Stimulated activated CD8-positive, alpha-beta memory T cell treated with anti-CD3 and anti-CD28 coated beads, Interleukin-4, amount 100 ng/mL, for 1 hour (primary cell): ENCODE results near the gene ANAPC7.
"Not testable (repeated sequence)": the region's sequence is repeated elsewhere in the genome, so short reads cannot be mapped to it uniquely, and the experiment has no call there.

Source experiments
- DNase-seq, 2 donors: peaks; one replicate each; pipeline ENCODE4 v3.0.0-alpha.2; 2020; ENCODE audit warnings: low read depth in 2 of 2, low spot score in 1 of 2

ANAPC7 gene

GRCh38 chr12:110378131-110378790 lies 25.2 kb downstream of the ANAPC7 start:
- not testable (repeated sequence) for DNase-seq

- no peak for DNase-seq
These were observed 29.4 kb downstream of the ANAPC7 start for GRCh38 chr12:110373962-110374611.

- no peak for DNase-seq
These were observed 30.1 kb downstream of the ANAPC7 start for GRCh38 chr12:110373425-110373824.

- no peak for DNase-seq
These were observed 30.5 kb downstream of the ANAPC7 start for GRCh38 chr12:110373025-110373424.

- no peak for DNase-seq
These were observed 31.5 kb downstream of the ANAPC7 start for GRCh38 chr12:110372056-110372425.

- DNase-seq: no peak
These were observed 32.0 kb downstream of the ANAPC7 start for GRCh38 chr12:110371408-110372055.

- no peak for DNase-seq
These were observed 32.7 kb downstream of the ANAPC7 start for GRCh38 chr12:110370732-110371231.

GRCh38 chr12:110369992-110370391 lies 33.5 kb downstream of the ANAPC7 start:
- no peak for DNase-seq

GRCh38 chr12:110367181-110367864 lies 36.2 kb downstream of the ANAPC7 start:
- no peak for DNase-seq

GRCh38 chr12:110366321-110367142 lies 37.0 kb downstream of the ANAPC7 start:
- DNase-seq: no peak

GRCh38 chr12:110365489-110366320 lies 37.8 kb downstream of the ANAPC7 start:
- DNase-seq: no peak

- DNase-seq: no peak
These were observed 42.3 kb downstream of the ANAPC7 start for GRCh38 chr12:110361216-110361615.

GRCh38 chr12:110358384-110359097 lies 45.0 kb downstream of the ANAPC7 start:
- not testable (repeated sequence) for DNase-seq

- no peak for DNase-seq
These were observed 48.4 kb downstream of the ANAPC7 start for GRCh38 chr12:110355073-110355472.

- DNase-seq: no peak
These were observed 49.2 kb downstream of the ANAPC7 start for GRCh38 chr12:110354172-110354780.

GRCh38 chr12:110353211-110353965 lies 50.1 kb downstream of the ANAPC7 start:
- no peak for DNase-seq

- no peak for DNase-seq
These were observed 51.1 kb downstream of the ANAPC7 start for GRCh38 chr12:110352401-110352800.

- DNase-seq: no peak
These were observed 52.4 kb downstream of the ANAPC7 start for GRCh38 chr12:110351119-110351518.
